OCI-LY3 (cell line): Measurements from ENCODE around the gene JDP2.
"Not testable (repeated sequence)": the region's sequence is repeated elsewhere in the genome, so short reads cannot be mapped to it uniquely, and the experiment has no call there.

Experiments
- H2AFZ ChIP-seq: fragments of 200-600, 300-600 bp; shearing (Covaris generic); 2 replicates; pipeline ENCODE4 v1.6.0; 2014; ENCODE audit warnings: antibody characterized with exemption, low read depth, low read length
- H3K27ac ChIP-seq: fragments of 200-600, 300-600 bp; sonication (generic); 2 replicates; pipeline ENCODE4 v1.5.1; 2014; ENCODE audit warnings: mild to moderate bottlenecking, low read length, moderate library complexity, mixed read lengths
- H3K27me3 ChIP-seq: fragments of 200-600, 300-600 bp; sonication (generic); 2 replicates; pipeline ENCODE4 v1.6.1; 2014; ENCODE audit warnings: low read depth, low read length, mixed read lengths
- H3K36me3 ChIP-seq: fragments of 200-600, 300-600 bp; sonication (generic); replicated peaks from 2 replicates; pipeline ENCODE3; 2014; ENCODE audit warnings: low read depth, low read length, mixed read lengths
- H3K4me1 ChIP-seq: fragments of 300-600, 200-600 bp; sonication (generic); 2 replicates; pipeline ENCODE4 v1.6.1; 2014; ENCODE audit warnings: low read length, mixed read lengths
- H3K4me2 ChIP-seq: fragments of 200-600, 300-600 bp; sonication (generic); 2 replicates; pipeline ENCODE4 v1.6.1; 2014; ENCODE audit warnings: low read length, mixed read lengths
- H3K4me3 ChIP-seq: fragments of 300-600, 200-600 bp; sonication (generic); 2 replicates; pipeline ENCODE4 v1.5.1; 2014; ENCODE audit warnings: antibody characterized with exemption, mild to moderate bottlenecking, low read length, moderate library complexity
- H3K79me2 ChIP-seq: fragments of 300-600, 200-600 bp; shearing (Covaris generic); 2 replicates; pipeline ENCODE4 v1.6.1; 2014; ENCODE audit warnings: mild to moderate bottlenecking, low read length, mixed read lengths
- H3K9ac ChIP-seq: fragments of 300-600, 200-600 bp; shearing (Covaris generic); 2 replicates; pipeline ENCODE4 v1.6.0; 2014; ENCODE audit warnings: mild to moderate bottlenecking, low read length, moderate library complexity
- H3K9me3 ChIP-seq: fragments of 200-600, 300-600 bp; shearing (Covaris generic); 2 replicates; pipeline ENCODE4 v1.6.1; 2014; ENCODE audit warnings: low read length, mixed read lengths; ENCODE audit not compliant: insufficient read depth
- H4K20me1 ChIP-seq: fragments of 200-600, 300-600 bp; sonication (generic); 2 replicates; pipeline ENCODE4 v1.6.1; 2016; ENCODE audit warnings: low read length, mixed read lengths; ENCODE audit not compliant: insufficient read depth
- CTCF ChIP-seq: fragments of 200-600, 300-600 bp; sonication (generic); IDR thresholded peaks from 2 replicates; pipeline ENCODE4 v1.5.1; 2014; ENCODE audit warnings: antibody characterized with exemption, low read length, low read depth
- EZH2phosphoT487 ChIP-seq: fragments of 200-600 bp; shearing (Covaris generic); IDR thresholded peaks from 2 replicates; pipeline ENCODE4 v1.6.1; 2018; ENCODE audit warnings: antibody characterized with exemption, mixed run types, low read depth

Gene JDP2

DNA sequence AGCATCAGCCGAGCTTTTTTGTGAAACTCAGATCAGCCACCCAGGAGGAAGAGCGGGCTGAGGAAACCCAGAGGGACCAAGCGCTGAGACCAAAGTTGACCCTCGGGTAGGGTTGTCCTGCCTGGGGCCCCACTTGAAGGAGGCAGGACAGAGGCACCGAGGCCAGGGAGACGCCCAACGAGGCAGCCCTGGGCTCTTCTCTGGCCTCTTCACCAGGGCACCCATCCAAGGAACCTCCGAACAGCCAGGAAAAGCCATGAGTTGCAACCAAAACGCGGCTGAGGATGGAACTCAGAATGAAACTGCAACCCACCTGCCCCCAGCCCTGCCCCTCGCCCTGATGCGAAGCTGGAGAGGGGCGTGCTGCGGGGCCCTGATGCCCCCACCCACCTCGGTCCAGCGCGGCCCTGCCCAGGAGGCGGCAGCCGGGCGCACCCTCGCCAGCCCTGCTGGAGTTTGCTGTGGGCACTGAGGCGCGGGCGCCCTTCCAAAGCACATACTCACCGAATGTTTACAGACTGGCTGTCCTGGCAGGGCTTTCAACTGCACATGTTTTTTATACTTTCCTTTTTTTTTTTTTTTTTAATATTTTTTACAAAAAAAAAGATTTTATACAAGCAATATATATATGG is 41.9 kb downstream of the JDP2 start:
- H3K4me1 ChIP-seq, result peaks cover 41% of the 10 kb centered on the region
- TF ChIP-seq CTCF, result no peak
- TF ChIP-seq EZH2phosphoT487, result no peak

DNA sequence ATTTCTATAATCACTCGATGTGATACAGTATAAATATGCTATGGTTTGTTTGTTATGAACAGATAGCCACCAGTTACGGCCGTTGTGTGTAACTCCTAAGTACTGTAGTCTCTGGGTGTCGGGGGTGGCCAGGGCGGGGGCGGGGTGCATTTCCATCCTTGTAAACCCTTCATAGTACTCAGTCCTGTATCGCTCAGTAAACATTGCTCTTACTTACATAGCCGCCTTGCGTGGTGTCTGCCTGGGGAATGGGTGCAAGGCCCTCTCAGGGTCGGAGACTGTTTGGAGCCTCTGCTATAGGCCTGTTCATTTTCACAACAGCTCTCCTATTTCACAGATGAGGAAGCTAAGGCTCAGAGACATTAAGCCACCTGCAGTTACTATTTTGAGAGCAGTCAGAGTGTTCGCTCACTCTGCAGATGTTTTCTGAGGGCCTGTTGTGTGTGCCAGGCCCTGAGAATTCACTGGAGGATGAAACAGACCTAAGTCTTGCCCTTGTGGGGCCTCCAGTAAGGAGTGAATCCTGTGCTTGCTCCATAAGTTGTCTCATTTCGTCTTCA is 42.5 kb downstream of the JDP2 start:
- Histone ChIP-seq H4K20me1 (peaks cover 49% of the 10 kb centered on the region), H3K4me1 (peaks cover 41% of the 10 kb centered on the region), H3K27me3 (no peaks in the 10 kb centered on the region), H3K4me3 (no peak overlapping the region), H3K9ac (peak overlapping the region; percentile 35; the same call in 1 of the 2 replicates), H3K9me3 (peaks cover 5% of the 10 kb centered on the region; the same call in 1 of the 2 replicates), H3K4me2 (no peak overlapping the region), H3K36me3 (peaks cover 82% of the 10 kb centered on the region), H3K79me2 (peaks cover 47% of the 10 kb centered on the region), H2AFZ (no peak overlapping the region), H3K27ac (peak overlapping the region; percentile 68)
- no peak for TF ChIP-seq CTCF
- no peak for TF ChIP-seq EZH2phosphoT487

More for the DNA sequence above, 41.9 kb downstream of the JDP2 start:
- peak overlapping the region; percentile 68 for H3K27ac ChIP-seq
- peak overlapping the region; percentile 35; the same call in 1 of the 2 replicates for H3K9ac ChIP-seq
- no peaks in the 10 kb centered on the region for H3K27me3 ChIP-seq
- no peak overlapping the region for H2AFZ ChIP-seq
- peaks cover 53% of the 10 kb centered on the region for H3K79me2 ChIP-seq
- H4K20me1 ChIP-seq, result peaks cover 54% of the 10 kb centered on the region
- H3K36me3 ChIP-seq, result peaks cover 83% of the 10 kb centered on the region
- peaks cover 5% of the 10 kb centered on the region; the same call in 1 of the 2 replicates for H3K9me3 ChIP-seq
- H3K4me3 ChIP-seq, result no peak overlapping the region
- peak overlapping the region; percentile 29 for H3K4me2 ChIP-seq

DNA sequence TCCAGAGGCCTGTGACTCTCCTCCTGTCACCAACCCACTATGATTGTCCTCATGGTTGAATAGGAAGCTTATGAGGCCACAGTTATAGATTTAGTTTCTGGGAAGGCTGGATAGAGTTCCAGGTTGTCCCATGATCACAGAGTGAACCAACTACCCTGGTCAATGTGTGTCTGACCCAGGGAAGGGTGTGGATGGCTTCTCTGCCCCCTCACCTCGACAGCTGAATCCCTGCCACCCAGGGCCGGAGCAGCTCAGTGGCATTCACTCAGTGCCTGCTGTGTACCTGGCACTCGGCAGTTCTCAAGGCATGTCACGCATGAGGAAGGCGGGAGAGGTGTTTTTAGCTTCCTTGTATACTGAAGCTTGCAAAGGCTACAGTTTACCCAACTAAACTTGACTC is 43.2 kb downstream of the JDP2 start:
- TF ChIP-seq CTCF (no peak), EZH2phosphoT487 (no peak)
- Histone ChIP-seq H3K9ac (no peak overlapping the region), H3K79me2 (peaks cover 43% of the 10 kb centered on the region), H3K4me1 (peaks cover 41% of the 10 kb centered on the region), H3K36me3 (peaks cover 82% of the 10 kb centered on the region), H3K27ac (peak overlapping the region; percentile 68), H3K9me3 (peaks cover 5% of the 10 kb centered on the region; the same call in 1 of the 2 replicates), H3K4me3 (no peak overlapping the region), H2AFZ (no peak overlapping the region), H4K20me1 (peaks cover 42% of the 10 kb centered on the region), H3K27me3 (no peaks in the 10 kb centered on the region), H3K4me2 (no peak overlapping the region)

- not testable (repeated sequence) for H3K27ac ChIP-seq, H3K4me3 ChIP-seq, H2AFZ ChIP-seq, H3K9me3 ChIP-seq, H3K27me3 ChIP-seq, H3K9ac ChIP-seq, H3K4me2 ChIP-seq
- Histone ChIP-seq H3K79me2 (peaks cover 15% of the 10 kb centered on the region), H3K36me3 (peaks cover 74% of the 10 kb centered on the region), H4K20me1 (peaks cover 14% of the 10 kb centered on the region), H3K4me1 (peaks cover 28% of the 10 kb centered on the region)
Measured at GRCh38 chr14:75474127-75474526, 46.3 kb downstream of the JDP2 start.
